ENCODE results near the gene BIRC5. TPM values are rescaled to one million over a fixed set of nuclear protein-coding genes. Genes with fewer than 3 reads are reported as not detected.

The BIRC5 gene
- total RNA-seq, 1 donor from 2014 or later: 12.3 TPM

GRCh38 chr17:78237401-78238012, 23.5 kb downstream of the BIRC5 start:
- H3K4me3 Mint-ChIP-seq (ENCODE audit: unreplicated experiment): no peak overlapping the region
- no peaks in the 10 kb centered on the region for H3K9me3 Mint-ChIP-seq (ENCODE audit: unreplicated experiment)
- TF ChIP-seq, protein P1, sequence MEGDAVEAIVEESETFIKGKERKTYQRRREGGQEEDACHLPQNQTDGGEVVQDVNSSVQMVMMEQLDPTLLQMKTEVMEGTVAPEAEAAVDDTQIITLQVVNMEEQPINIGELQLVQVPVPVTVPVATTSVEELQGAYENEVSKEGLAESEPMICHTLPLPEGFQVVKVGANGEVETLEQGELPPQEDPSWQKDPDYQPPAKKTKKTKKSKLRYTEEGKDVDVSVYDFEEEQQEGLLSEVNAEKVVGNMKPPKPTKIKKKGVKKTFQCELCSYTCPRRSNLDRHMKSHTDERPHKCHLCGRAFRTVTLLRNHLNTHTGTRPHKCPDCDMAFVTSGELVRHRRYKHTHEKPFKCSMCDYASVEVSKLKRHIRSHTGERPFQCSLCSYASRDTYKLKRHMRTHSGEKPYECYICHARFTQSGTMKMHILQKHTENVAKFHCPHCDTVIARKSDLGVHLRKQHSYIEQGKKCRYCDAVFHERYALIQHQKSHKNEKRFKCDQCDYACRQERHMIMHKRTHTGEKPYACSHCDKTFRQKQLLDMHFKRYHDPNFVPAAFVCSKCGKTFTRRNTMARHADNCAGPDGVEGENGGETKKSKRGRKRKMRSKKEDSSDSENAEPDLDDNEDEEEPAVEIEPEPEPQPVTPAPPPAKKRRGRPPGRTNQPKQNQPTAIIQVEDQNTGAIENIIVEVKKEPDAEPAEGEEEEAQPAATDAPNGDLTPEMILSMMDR (IDR thresholded peaks at IDR 0.05): no peak
- DNase-seq (ENCODE audit: extremely low spot score, unreplicated experiment): no peak
- peaks cover 6% of the 10 kb centered on the region for H3K27me3 Mint-ChIP-seq (ENCODE audit: unreplicated experiment)
- H3K27ac Mint-ChIP-seq (ENCODE audit: unreplicated experiment): no peak overlapping the region
- no peaks in the 10 kb centered on the region for H3K36me3 Mint-ChIP-seq (ENCODE audit: unreplicated experiment)
- H3K4me1 Mint-ChIP-seq (ENCODE audit: unreplicated experiment): no peaks in the 10 kb centered on the region

- H3K4me1 Mint-ChIP-seq (ENCODE audit: unreplicated experiment): no peaks in the 10 kb centered on the region
- H3K27ac Mint-ChIP-seq (ENCODE audit: unreplicated experiment): no peak overlapping the region
- no peak overlapping the region for H3K4me3 Mint-ChIP-seq (ENCODE audit: unreplicated experiment)
- H3K27me3 Mint-ChIP-seq (ENCODE audit: unreplicated experiment): no peaks in the 10 kb centered on the region
- TF ChIP-seq, protein P1 (IDR thresholded peaks at IDR 0.05): no peak
- H3K36me3 Mint-ChIP-seq (ENCODE audit: unreplicated experiment): no peaks in the 10 kb centered on the region
- DNase-seq (ENCODE audit: extremely low spot score, unreplicated experiment): no peak
- H3K9me3 Mint-ChIP-seq (ENCODE audit: unreplicated experiment): no peaks in the 10 kb centered on the region
Measured at GRCh38 chr17:78238823-78239488, 24.9 kb downstream of the BIRC5 start.

GRCh38 chr17:78239489-78239931, 25.5 kb downstream of the BIRC5 start:
- DNase-seq (ENCODE audit: extremely low spot score, unreplicated experiment): no peak
- no peak overlapping the region for H3K4me3 Mint-ChIP-seq (ENCODE audit: unreplicated experiment)

GRCh38 chr17:78240012-78240655, 26.1 kb downstream of the BIRC5 start:
- Mint-ChIP-seq H3K27me3 (ENCODE audit: unreplicated experiment) (no peaks in the 10 kb centered on the region), H3K36me3 (ENCODE audit: unreplicated experiment) (no peaks in the 10 kb centered on the region), H3K9me3 (ENCODE audit: unreplicated experiment) (no peaks in the 10 kb centered on the region), H3K4me1 (ENCODE audit: unreplicated experiment) (peaks cover 3% of the 10 kb centered on the region), H3K27ac (ENCODE audit: unreplicated experiment) (no peak overlapping the region), H3K4me3 (ENCODE audit: unreplicated experiment) (no peak overlapping the region)
- DNase-seq (ENCODE audit: extremely low spot score, unreplicated experiment): no peak
- TF ChIP-seq, protein P1 (IDR thresholded peaks at IDR 0.05): no peak

More at GRCh38 chr17:78239489-78239931, 25.5 kb downstream of the BIRC5 start:
- no peaks in the 10 kb centered on the region for H3K36me3 Mint-ChIP-seq (ENCODE audit: unreplicated experiment)
- H3K4me1 Mint-ChIP-seq (ENCODE audit: unreplicated experiment): peaks cover 3% of the 10 kb centered on the region
- no peaks in the 10 kb centered on the region for H3K27me3 Mint-ChIP-seq (ENCODE audit: unreplicated experiment)
- no peak overlapping the region for H3K27ac Mint-ChIP-seq (ENCODE audit: unreplicated experiment)
- TF ChIP-seq, protein P1 (IDR thresholded peaks at IDR 0.05): no peak
- no peaks in the 10 kb centered on the region for H3K9me3 Mint-ChIP-seq (ENCODE audit: unreplicated experiment)

- Mint-ChIP-seq H3K27me3 (ENCODE audit: unreplicated experiment) (no peaks in the 10 kb centered on the region), H3K27ac (ENCODE audit: unreplicated experiment) (no peak overlapping the region), H3K4me3 (ENCODE audit: unreplicated experiment) (no peak overlapping the region), H3K4me1 (ENCODE audit: unreplicated experiment) (peaks cover 3% of the 10 kb centered on the region), H3K36me3 (ENCODE audit: unreplicated experiment) (no peaks in the 10 kb centered on the region), H3K9me3 (ENCODE audit: unreplicated experiment) (peaks cover 5% of the 10 kb centered on the region)
- TF ChIP-seq, protein P1 (IDR thresholded peaks at IDR 0.05): no peak
- no peak for DNase-seq (ENCODE audit: extremely low spot score, unreplicated experiment)
Measured at GRCh38 chr17:78240839-78241238, 26.8 kb downstream of the BIRC5 start.
